Bronchial epithelial cell (primary cell): Measurements from ENCODE around the gene RPS29. TPM values are rescaled to one million over a fixed set of nuclear protein-coding genes. Genes with fewer than 3 reads are reported as not detected.

Experiments
- DNase-seq: peaks from one replicate; pipeline ENCODE4 v3.0.0-alpha.2; 2010; ENCODE audit warnings: low read depth
- FAIRE-seq: peaks from 2 replicates; lab custom pipeline; 2011; peaks lifted over from hg19 to GRCh38; lab: Jason Lieb, UNC
- H3K27me3 ChIP-seq: 2 replicates; pipeline ENCODE4 v1.5.1; 2011; ENCODE audit warnings: low read length; ENCODE audit not compliant: control insufficient read depth, insufficient read depth
- H3K36me3 ChIP-seq: 2 replicates; pipeline ENCODE4 v1.5.1; 2011; ENCODE audit warnings: low read length; ENCODE audit not compliant: control insufficient read depth, insufficient read depth
- H3K4me3 ChIP-seq: 2 replicates; pipeline ENCODE4 v1.5.1; 2011; ENCODE audit warnings: mild to moderate bottlenecking, low read depth, low read length, control low read depth
- CTCF ChIP-seq: IDR thresholded peaks from 2 replicates; pipeline ENCODE4 v1.5.1; 2011; ENCODE audit warnings: mild to moderate bottlenecking, moderate library complexity, low read length, control low read depth, inconsistent platforms; ENCODE audit not compliant: insufficient read depth, severe bottlenecking
- total RNA-seq: library from RNA; depleted of rRNA; stranded (reverse); fragments of >200 nt; gene quantifications from 2 replicates; pipeline ENCODE4 v1.2.1, GENCODE V29; 2014

The RPS29 gene
- total RNA-seq, 1 donor from 2014 or later = 1,155 TPM

- TF ChIP-seq CTCF = no peak
- Histone ChIP-seq H3K27me3 (no peaks in the 10 kb centered on the region), H3K4me3 (no peak overlapping the region), H3K36me3 (no peaks in the 10 kb centered on the region)
- DNase-seq (no peak), FAIRE-seq (no peak)
Observed at GRCh38 chr14:49545071-49545470, 41.1 kb downstream of the RPS29 start.

GRCh38 chr14:49541049-49541448 lies 45.1 kb downstream of the RPS29 start:
- peak; percentile 7 for FAIRE-seq

GRCh38 chr14:49538852-49539251 lies 47.3 kb downstream of the RPS29 start:
- H3K36me3 ChIP-seq = no peaks in the 10 kb centered on the region
- FAIRE-seq = no peak
- H3K4me3 ChIP-seq = no peak overlapping the region
- no peak for DNase-seq
- TF ChIP-seq CTCF = no peak
- no peaks in the 10 kb centered on the region for H3K27me3 ChIP-seq

More at GRCh38 chr14:49541049-49541448, 45.1 kb downstream of the RPS29 start:
- no peaks in the 10 kb centered on the region for H3K27me3 ChIP-seq
- no peaks in the 10 kb centered on the region for H3K36me3 ChIP-seq
- no peak for TF ChIP-seq CTCF
- no peak for DNase-seq
- no peak overlapping the region for H3K4me3 ChIP-seq

Other genes starting within 250 kb of the RPS29 start
- gene LRR1, start 12.6 kb upstream of the RPS29 start, total RNA-seq = 7.1 and 12.3 TPM in 2 replicates
- 337 and 345 TPM in 2 replicates for gene RPL36AL, start 34.2 kb upstream of the RPS29 start, total RNA-seq
- gene MGAT2, start 34.4 kb upstream of the RPS29 start, total RNA-seq = 32.5 and 45.0 TPM in 2 replicates
- 8.3 and 10.8 TPM in 2 replicates for gene DNAAF2, start 48.9 kb upstream of the RPS29 start, total RNA-seq
- 1.8 and 2.2 TPM in 2 replicates for gene POLE2, start 101.8 kb upstream of the RPS29 start, total RNA-seq
- 0.90 and 1.1 TPM in 2 replicates for gene KLHDC1, start 106.7 kb upstream of the RPS29 start, total RNA-seq
- 57.6 and 72.7 TPM in 2 replicates for gene KLHDC2, start 181.8 kb upstream of the RPS29 start, total RNA-seq